ENCODE data around the gene MYCL.
A peak's percentile ranks its signal among the peaks of the same experiment; 100 is the strongest.

MYCL gene

GRCh38 chr1:39850606-39851216, 51.0 kb downstream of the MYCL start:
- no peak for TF ChIP-seq CTCF (IDR thresholded peaks at IDR 0.05; ENCODE audit: low read depth, low read length, missing control alignments)
- no peak for DNase-seq (ENCODE audit: low read depth)
- no peak overlapping the region for H3K4me3 ChIP-seq (ENCODE audit: low read depth, low read length)

DNA sequence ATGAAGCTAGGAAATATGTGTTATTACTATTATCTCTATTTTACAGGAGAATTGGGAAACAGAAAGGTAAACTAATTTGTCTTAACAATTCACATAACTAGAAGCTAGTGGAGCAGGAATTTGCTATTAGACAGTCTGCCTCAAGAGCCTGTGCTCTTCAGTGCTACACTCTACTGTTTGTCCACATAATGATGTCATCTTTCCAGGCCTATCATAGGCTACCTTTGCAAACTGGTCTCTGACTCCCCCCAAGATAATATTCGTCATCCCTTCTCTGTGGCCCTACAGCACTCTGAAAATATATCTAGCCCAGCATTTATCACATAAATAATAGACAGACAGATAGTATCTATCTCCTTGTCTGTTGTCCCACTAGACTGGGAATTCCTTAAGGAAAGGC, 52.5 kb downstream of the MYCL start:
- no peak for TF ChIP-seq CTCF (IDR thresholded peaks at IDR 0.05; ENCODE audit: low read depth, low read length, missing control alignments)
- no peak for DNase-seq (ENCODE audit: low read depth)
- H3K4me3 ChIP-seq (ENCODE audit: low read depth, low read length), result no peak overlapping the region

- no peak for TF ChIP-seq CTCF (IDR thresholded peaks at IDR 0.05; ENCODE audit: low read depth, low read length, missing control alignments)
- DNase-seq (ENCODE audit: low read depth), result no peak
Measured at GRCh38 chr1:39847940-39848339, 53.8 kb downstream of the MYCL start.

DNA sequence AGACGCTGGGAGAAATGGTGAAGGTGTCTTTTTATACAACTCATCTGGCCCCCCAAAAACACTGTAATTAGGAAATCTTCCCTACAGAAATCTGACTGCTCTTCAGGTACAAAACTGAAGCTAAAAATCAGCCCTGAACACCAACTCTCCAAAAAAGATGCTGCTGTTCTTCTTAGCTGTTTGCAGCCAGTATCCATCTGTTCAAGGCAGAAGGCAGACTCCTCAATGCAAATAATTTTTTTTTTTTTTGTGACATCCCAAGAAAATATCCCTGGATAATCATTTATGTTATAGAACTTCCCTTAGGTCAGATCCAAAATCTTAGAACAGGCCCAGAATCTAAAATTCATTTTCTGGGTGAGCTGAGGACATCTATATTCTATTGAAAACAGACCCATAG, 54.9 kb downstream of the MYCL start:
- no peak overlapping the region for H3K4me3 ChIP-seq (ENCODE audit: low read depth, low read length)
- no peak for DNase-seq (ENCODE audit: low read depth)
- no peak for TF ChIP-seq CTCF (IDR thresholded peaks at IDR 0.05; ENCODE audit: low read depth, low read length, missing control alignments)

More at GRCh38 chr1:39847940-39848339, 53.8 kb downstream of the MYCL start:
- H3K4me3 ChIP-seq (ENCODE audit: low read depth, low read length), result no peak overlapping the region

DNA sequence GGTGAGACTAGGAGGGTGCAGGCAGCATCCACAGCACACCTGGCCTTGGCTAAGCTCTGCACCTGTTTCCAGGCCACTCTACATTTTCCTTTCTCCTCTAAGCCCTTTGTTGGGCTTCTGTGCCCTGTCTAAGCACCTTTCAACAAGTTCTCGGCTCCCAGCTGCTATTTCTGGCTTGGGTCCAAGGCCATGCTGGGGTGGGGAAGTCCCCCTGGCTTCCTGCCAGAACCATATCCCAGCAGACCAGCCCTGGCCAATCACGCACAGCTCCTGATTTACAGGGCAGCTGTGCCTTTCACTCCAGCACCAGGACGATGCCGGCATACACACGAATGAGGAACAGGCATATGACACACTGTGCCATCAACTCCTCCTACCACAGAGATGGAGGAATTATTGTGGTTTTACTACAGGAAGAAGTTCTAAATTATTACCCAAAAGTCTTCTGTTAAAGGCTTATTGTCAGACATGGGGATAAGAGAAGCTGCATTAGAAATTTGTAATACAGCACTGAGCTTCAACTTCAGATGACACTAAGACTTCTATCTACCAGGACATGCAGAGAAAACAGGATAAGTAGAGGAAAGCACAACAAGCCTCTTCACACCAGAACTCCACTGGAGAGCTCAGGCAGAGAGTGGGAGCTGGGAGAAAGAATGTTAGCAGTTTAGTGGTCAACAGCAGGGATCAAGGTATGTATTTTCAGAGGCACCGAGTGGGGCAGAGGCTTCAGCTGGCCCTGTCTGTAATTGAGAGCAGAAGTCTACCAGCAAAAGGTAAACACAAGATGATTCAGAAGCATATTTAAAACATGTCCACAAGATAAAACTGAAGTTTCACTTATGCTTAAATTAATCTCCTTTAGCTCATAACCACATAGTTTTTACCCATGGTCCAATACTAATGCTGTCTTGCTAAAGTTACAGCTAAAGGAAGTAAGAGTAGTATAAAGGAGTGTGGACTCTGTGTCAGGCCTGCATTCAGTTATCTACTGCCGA, 55.8 kb downstream of the MYCL start:
- H3K4me3 ChIP-seq (ENCODE audit: low read depth, low read length), result no peak overlapping the region
- peak; percentile 47 for DNase-seq (ENCODE audit: low read depth)

More for the DNA sequence above, 55.8 kb downstream of the MYCL start:
- TF ChIP-seq CTCF (IDR thresholded peaks at IDR 0.05; ENCODE audit: low read depth, low read length, missing control alignments), result no peak

Measured in GM12864 (cell line).